Measurements from ENCODE around the gene SDHB. TPM values are rescaled to one million over a fixed set of nuclear protein-coding genes. Genes with fewer than 3 reads are reported as not detected.

SDHB gene
- total RNA-seq, 6 experiments from 2014 or later, result 112 to 128 (median 116) TPM

DNA sequence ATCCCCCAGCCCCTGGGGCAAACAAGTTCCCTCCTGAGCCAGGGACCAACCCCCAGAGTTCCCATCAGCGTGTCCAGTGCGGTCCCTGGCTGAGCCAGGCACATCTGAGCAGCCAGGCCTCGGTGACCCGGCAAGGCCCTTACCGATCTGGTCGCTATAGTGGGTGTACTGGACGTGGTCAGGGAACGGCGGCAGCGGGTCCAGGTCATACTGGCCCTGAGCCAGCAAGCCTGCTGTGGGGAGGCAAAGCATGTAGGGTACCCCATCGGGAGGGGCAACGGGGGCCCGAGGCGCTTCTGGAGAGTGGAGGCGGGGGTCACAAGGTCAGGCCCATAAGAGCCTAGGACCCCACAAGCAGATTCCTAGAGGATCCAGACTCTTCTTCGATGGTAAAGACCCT is 76.9 kb downstream of the SDHB start:
- Mint-ChIP-seq H3K36me3 (ENCODE audit: low read depth) (no peaks in the 10 kb centered on the region), H3K9me3 (no peaks in the 10 kb centered on the region), H3K4me3 (no peak overlapping the region), H3K27ac (no peak overlapping the region), H3K27me3 (ENCODE audit: insufficient read depth) (no peaks in the 10 kb centered on the region; the same call in 1 of the 2 replicates), H3K4me1 (ENCODE audit: low read depth) (peaks cover 44% of the 10 kb centered on the region)
- TF ChIP-seq CTCF (IDR thresholded peaks at IDR 0.05), result no peak
- DNase-seq, result no peak

DNA sequence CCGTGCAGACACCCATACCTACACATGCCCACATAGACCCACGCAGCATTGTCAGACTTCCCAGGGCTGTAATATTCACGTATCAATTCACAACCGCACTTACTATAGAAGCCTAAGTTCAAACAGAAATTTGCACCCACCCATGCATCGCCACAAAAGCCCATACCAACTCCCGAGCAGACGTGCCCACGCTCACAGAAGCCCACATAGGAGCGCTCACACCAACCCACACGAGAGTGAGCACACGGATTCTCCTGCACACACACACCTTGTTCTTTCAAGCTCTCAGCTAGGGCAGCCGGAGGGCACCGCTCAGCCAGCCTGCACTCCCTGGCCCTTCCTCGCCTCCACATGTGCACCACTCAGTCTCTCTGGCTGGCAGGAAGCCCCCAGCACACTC is 78.0 kb downstream of the SDHB start:
- no peak overlapping the region for H3K27ac Mint-ChIP-seq
- H3K4me1 Mint-ChIP-seq (ENCODE audit: low read depth), result peaks cover 36% of the 10 kb centered on the region
- H3K4me3 Mint-ChIP-seq, result no peak overlapping the region
- TF ChIP-seq CTCF (IDR thresholded peaks at IDR 0.05), result no peak
- DNase-seq, result no peak
- H3K9me3 Mint-ChIP-seq, result no peaks in the 10 kb centered on the region
- H3K27me3 Mint-ChIP-seq (ENCODE audit: insufficient read depth), result no peaks in the 10 kb centered on the region; the same call in 1 of the 2 replicates
- H3K36me3 Mint-ChIP-seq (ENCODE audit: low read depth), result no peaks in the 10 kb centered on the region; the same call in 1 of the 2 replicates

GRCh38 chr1:16975211-16975610 is 78.6 kb downstream of the SDHB start:
- Mint-ChIP-seq H3K4me3 (no peak overlapping the region), H3K9me3 (no peaks in the 10 kb centered on the region), H3K36me3 (ENCODE audit: low read depth) (no peaks in the 10 kb centered on the region; the same call in 1 of the 2 replicates), H3K4me1 (ENCODE audit: low read depth) (peaks cover 33% of the 10 kb centered on the region), H3K27ac (no peak overlapping the region), H3K27me3 (ENCODE audit: insufficient read depth) (no peaks in the 10 kb centered on the region; the same call in 1 of the 2 replicates)
- DNase-seq, result no peak
- no peak for TF ChIP-seq CTCF (IDR thresholded peaks at IDR 0.05)

- H3K27me3 Mint-ChIP-seq (ENCODE audit: insufficient read depth), result no peaks in the 10 kb centered on the region; the same call in 1 of the 2 replicates
- H3K9me3 Mint-ChIP-seq, result no peaks in the 10 kb centered on the region
- peaks cover 20% of the 10 kb centered on the region for H3K4me1 Mint-ChIP-seq (ENCODE audit: low read depth)
- no peak overlapping the region for H3K27ac Mint-ChIP-seq
- TF ChIP-seq CTCF (IDR thresholded peaks at IDR 0.05), result no peak
- no peak for DNase-seq
- H3K36me3 Mint-ChIP-seq (ENCODE audit: low read depth), result no peaks in the 10 kb centered on the region; the same call in 1 of the 2 replicates
- H3K4me3 Mint-ChIP-seq, result no peak overlapping the region
These were observed 80.6 kb downstream of the SDHB start for GRCh38 chr1:16973215-16973614.

DNA sequence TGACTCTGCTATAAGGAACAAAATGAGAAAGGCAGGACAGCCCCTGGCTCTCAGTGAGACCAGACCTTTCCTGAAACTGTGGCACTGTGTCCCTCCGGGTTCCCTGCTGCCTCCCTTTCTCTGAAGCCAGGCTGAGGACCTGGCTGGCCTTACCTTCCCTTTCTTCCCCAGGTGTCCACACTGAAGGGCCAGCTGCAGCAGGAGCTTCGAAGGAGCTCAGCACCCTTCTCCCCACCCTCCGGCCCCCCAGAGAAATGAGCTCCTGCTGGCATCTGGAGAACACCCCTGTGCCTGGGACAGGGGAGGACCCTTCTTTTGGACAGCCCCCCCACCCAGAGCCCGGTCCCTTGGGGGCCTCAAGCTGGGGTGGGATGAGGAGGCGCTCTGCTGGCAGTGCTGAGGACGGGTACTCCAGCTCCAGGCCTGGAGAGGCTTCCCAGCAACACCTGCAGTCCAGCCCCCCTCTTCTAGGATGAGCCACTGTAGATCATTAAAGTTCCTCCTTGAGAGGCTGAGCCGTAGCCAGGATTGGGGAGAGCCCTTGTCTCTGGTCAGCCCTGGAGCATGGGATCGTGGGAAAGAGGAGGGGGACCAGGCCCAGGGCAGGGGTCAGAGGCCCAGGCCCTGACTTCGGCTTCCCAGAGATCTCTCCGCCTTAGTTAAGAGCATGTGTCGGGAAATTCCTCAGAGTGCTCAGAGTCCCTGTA is 81.5 kb downstream of the SDHB start:
- H3K9me3 Mint-ChIP-seq, result no peaks in the 10 kb centered on the region
- TF ChIP-seq CTCF (IDR thresholded peaks at IDR 0.05), result no peak
- H3K27me3 Mint-ChIP-seq (ENCODE audit: insufficient read depth), result no peaks in the 10 kb centered on the region; the same call in 1 of the 2 replicates
- H3K27ac Mint-ChIP-seq, result peak overlapping the region; percentile 58
- no peak for DNase-seq
- no peak overlapping the region for H3K4me3 Mint-ChIP-seq
- H3K4me1 Mint-ChIP-seq (ENCODE audit: low read depth), result peaks cover 12% of the 10 kb centered on the region
- H3K36me3 Mint-ChIP-seq (ENCODE audit: low read depth), result no peaks in the 10 kb centered on the region; the same call in 1 of the 2 replicates

All from HFFc6 (cell line).